Prostate gland (tissue), 2 donors: ENCODE measurements around the gene CBARP. TPM values are rescaled to one million over a fixed set of nuclear protein-coding genes. Genes with fewer than 3 reads are reported as not detected.
"Not testable (repeated sequence)": the region's sequence is repeated elsewhere in the genome, so short reads cannot be mapped to it uniquely, and the experiment has no call there.

Experiments used
- DNase-seq: peaks from one replicate; pipeline ENCODE4 v3.0.0-alpha.2; 2019; ENCODE audit warnings: low spot score
- H3K27ac ChIP-seq, 2 donors: fragments of 200-600 bp; sonication (generic); 2 replicates each; pipeline ENCODE4 v1.5.1; 2017 to 2019
- H3K27me3 ChIP-seq: fragments of 200-600 bp; sonication (generic); replicated peaks from 2 replicates; pipeline ENCODE4 v1.5.1; 2019; ENCODE audit not compliant: insufficient read depth
- H3K36me3 ChIP-seq, 2 donors: fragments of 200-600 bp; sonication (generic); 1 replicate in 1 of 2; 2 replicates in 1 of 2; pipeline versions ENCODE4 v1.5.1 to v1.8.1; 2017 to 2019
- H3K4me1 ChIP-seq: fragments of 200-600 bp; sonication (generic); replicated peaks from 2 replicates; pipeline ENCODE4 v1.5.1; 2019
- H3K4me3 ChIP-seq, 2 donors: fragments of 200-600 bp; sonication (generic); 2 replicates each; pipeline ENCODE4 v1.5.1; 2017 to 2019
- H3K9me3 ChIP-seq: fragments of 200-600 bp; sonication (generic); 2 replicates; pipeline ENCODE4 v1.5.1; 2017
- POLR2A ChIP-seq: fragments of 450-650 bp; IDR thresholded peaks from one replicate; pipeline ENCODE4 v1.6.1; 2016; ENCODE audit warnings: antibody characterized with exemption, mild to moderate bottlenecking
- POLR2AphosphoS5 ChIP-seq: sonication (generic); formaldehyde crosslinking; IDR thresholded peaks from one replicate; pipeline ENCODE4 v1.6.1; 2017; ENCODE audit warnings: antibody characterized with exemption
- WGBS: methylation state at CpG from one replicate; pipeline ENCODE4 v1.1.5; 2018; 5-methylcytosine and 5-hydroxymethylcytosine counted together
- intact Hi-C: fragments of 100-400 bp; cut with DNase I; formaldehyde crosslinking; loops from one replicate; pipeline ENCODE4 v1.14.2; 2022
- total RNA-seq, 2 donors: library from RNA; depleted of rRNA; stranded (reverse); fragments of >200 nt; gene quantifications; one replicate each; pipeline ENCODE4 v1.1.0, GENCODE V29; 2016
- TF ChIP-seq, protein P1 (sequence below), 4 experiments: fragments of 200-600 bp in 2 of 4; fragments of 450-650 bp in 2 of 4; sonication (generic) in 2 of 4; IDR thresholded peaks; 1 replicate in 3 of 4; 2 replicates in 1 of 4; pipeline ENCODE4 v1.5.1; 2016 to 2019; ENCODE audit warnings: antibody characterized with exemption in 4 of 4, mild to moderate bottlenecking in 2 of 4, moderate library complexity in 2 of 4

The CBARP gene
- total RNA-seq, 2 donors from 2014 or later: 0.68 to 4.4 TPM

DNA sequence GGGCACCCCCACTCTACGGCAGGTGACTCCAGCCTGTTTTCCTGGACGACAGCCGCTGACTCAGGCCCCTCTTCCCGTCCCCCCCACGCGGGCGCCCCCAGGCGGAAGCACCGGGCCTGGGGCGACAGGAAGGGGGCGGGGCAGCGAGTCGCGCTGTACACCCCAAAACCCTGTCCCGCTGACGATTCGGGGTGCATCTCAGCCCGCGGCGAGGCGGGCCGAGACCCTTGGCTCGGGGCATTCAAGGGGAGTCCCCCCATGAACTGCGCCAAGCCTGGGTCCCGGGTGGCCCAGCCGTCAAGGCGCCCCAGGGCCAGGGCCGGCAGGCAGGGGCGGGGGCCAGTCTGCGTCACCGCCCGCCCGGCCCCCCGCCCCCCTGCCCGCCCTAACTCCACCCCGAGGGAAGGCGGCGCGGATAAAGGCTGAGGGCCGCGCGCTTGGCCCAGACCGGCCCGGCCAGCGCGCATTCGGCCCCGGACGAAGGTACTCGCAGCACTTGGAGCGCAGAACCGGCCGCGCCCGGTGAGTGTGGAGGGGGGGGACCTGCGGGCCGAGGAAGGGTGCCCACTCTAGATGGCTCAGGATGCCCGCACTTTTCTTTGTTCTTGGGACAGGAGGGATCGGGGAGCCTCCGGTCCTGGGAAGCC lies 10.5 kb upstream of the CBARP start, which contains the start of gene MIDN:
MIDN (plus strand) TSS at position 445 of the 647 bp plus-strand sequence. CDS start 1,714 bp downstream, outside the sequence.
- H3K27ac ChIP-seq: peak within 1 kb of the TSS; percentile 100
- intact Hi-C loops: loop anchor here (10.0 kb wide), 1 partner anchor 213 kb away; no protein-coding TSS in a partner anchor
- H3K27me3 ChIP-seq: no peaks in the 10 kb centered on the region
- peak within 1 kb of the TSS; percentile 87 to 95 for H3K4me3 ChIP-seq
- peaks cover 40% of the 10 kb centered on the region for H3K4me1 ChIP-seq
- TF ChIP-seq POLR2AphosphoS5 (peak; percentile 60), POLR2A (peak; percentile 88)
- TF ChIP-seq, protein P1, sequence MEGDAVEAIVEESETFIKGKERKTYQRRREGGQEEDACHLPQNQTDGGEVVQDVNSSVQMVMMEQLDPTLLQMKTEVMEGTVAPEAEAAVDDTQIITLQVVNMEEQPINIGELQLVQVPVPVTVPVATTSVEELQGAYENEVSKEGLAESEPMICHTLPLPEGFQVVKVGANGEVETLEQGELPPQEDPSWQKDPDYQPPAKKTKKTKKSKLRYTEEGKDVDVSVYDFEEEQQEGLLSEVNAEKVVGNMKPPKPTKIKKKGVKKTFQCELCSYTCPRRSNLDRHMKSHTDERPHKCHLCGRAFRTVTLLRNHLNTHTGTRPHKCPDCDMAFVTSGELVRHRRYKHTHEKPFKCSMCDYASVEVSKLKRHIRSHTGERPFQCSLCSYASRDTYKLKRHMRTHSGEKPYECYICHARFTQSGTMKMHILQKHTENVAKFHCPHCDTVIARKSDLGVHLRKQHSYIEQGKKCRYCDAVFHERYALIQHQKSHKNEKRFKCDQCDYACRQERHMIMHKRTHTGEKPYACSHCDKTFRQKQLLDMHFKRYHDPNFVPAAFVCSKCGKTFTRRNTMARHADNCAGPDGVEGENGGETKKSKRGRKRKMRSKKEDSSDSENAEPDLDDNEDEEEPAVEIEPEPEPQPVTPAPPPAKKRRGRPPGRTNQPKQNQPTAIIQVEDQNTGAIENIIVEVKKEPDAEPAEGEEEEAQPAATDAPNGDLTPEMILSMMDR (IDR thresholded peaks at IDR 0.05): peak in 1 of 4 experiments; percentile 40
- peak; percentile 79 for DNase-seq
- H3K36me3 ChIP-seq: no peaks in the 10 kb centered on the region
- H3K9me3 ChIP-seq: no peaks in the 10 kb centered on the region
- WGBS: 4% methylated on average over 16 of the region's 60 CpGs

DNA sequence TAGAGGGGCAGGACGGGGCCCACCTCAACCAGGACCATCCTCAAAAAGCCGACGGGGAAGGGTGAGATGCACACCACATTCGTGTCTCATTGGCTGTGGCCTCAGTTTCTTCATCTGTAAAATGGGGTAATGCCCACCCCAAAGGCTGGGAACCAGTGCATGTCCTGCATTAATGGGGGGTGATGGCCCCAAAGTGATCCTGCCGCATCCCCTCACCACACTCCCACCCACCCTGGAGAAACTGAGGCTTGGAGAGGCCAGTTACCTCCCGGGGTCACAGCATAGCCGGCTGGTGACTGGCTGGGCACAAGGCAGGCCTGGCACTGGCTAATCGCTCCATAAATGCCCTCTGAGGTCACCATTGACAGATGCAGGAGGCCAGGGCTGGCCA lies 9.9 kb upstream of the CBARP start:
- H3K4me1 ChIP-seq: peaks cover 44% of the 10 kb centered on the region

DNA sequence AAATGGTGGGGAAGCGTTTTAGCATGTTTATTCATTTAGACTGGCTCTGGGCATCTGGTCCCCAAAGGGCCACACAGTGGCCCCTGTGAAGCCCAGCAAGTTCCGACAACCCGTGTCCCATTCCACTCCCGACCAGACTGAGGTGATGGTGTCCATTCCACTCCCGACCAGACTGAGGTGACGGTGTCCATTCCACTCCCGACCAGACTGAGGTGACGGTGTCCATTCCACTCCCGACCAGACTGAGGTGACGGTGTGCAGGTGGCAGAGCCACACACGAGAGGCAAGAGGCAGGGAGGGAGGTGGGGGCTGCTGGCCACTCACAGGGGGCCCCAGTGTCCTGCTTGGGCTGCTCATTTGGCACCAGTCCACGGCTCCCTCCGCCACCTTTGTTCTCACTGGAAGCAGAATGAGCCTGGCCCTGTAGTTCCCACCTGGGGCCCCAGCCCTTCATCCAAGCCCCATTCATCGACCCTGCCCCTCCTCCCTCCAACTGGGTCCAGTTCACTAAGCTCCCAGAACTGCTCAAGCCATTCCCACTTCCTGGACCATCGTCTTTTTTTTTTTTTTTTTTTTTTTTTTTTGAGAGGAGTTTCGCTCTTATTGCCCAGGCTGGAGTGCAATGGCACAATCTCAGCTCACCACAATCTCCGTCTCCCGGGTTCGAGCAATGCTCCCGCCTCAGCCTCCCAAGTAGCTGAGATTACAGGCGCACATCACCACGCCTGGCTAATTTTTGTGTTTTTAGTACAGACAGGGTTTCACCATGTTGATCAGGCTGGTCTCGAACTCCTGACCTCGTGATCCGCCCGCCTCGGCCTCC lies 8.7 kb upstream of the CBARP start:
- peaks cover 39% of the 10 kb centered on the region for H3K4me1 ChIP-seq
- DNase-seq: peak; percentile 12
- peak overlapping the region; percentile 91 to 100 for H3K27ac ChIP-seq
- H3K9me3 ChIP-seq, H3K27me3 ChIP-seq, H3K36me3 ChIP-seq, H3K4me3 ChIP-seq: not testable (repeated sequence)
- intact Hi-C loops: loop anchor here (10.0 kb wide), 1 partner anchor 212 kb away; no protein-coding TSS in a partner anchor
- WGBS: 69% methylated on average over 27 of the region's 27 CpGs

More for the DNA sequence above, 9.9 kb upstream of the CBARP start:
- WGBS: 79% methylated on average over 8 of the region's 8 CpGs
- peak overlapping the region; percentile 87 to 95 for H3K4me3 ChIP-seq
- H3K9me3 ChIP-seq: no peaks in the 10 kb centered on the region
- H3K36me3 ChIP-seq: no peaks in the 10 kb centered on the region
- intact Hi-C loops: loop anchor here (10.0 kb wide), 1 partner anchor 213 kb away; no protein-coding TSS in a partner anchor
- H3K27me3 ChIP-seq: no peaks in the 10 kb centered on the region
- no peak for TF ChIP-seq POLR2A
- peak; percentile 3 for TF ChIP-seq POLR2AphosphoS5
- DNase-seq: peak; percentile 40
- peak overlapping the region; percentile 100 for H3K27ac ChIP-seq

DNA sequence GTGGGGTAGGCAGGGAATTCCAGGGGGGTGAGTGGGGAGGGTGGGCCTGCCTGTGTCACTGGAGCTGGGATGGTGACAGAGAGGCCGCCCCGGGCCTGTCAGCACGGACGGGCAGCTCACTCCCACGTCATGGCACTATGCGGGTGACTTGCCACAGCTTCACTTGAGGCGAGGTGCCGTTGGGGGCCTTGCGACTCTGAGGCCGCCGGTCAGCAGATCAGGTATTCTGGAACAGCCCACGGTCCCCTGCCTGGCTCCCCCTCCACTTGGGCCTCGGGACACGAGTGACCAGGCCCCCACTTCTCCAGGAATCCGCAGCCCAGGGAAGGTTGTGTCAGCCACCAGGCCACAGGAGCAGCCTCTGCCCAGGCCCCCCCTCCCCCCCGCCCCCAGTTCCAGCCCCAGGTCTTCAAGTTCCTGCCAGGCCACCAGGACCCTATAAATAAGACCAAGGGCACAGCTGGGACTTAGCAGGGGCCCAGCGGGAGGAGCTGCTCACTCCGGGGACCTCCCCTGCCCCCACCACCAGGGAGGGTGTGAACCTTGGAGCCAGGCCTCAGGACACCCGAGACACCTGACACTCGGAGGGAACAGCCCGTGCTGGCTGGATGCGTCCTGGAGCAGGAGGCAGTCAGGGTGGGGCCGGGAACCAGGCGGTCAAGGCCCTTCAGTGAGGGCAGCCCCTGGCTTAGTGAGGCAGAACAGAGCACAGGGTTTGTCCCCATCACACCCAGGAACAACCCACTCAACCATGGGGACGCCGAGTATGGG lies 7.9 kb upstream of the CBARP start:
- H3K4me1 ChIP-seq: peaks cover 42% of the 10 kb centered on the region
- H3K27me3 ChIP-seq: no peaks in the 10 kb centered on the region
- H3K27ac ChIP-seq: peak overlapping the region; percentile 91 to 100
- intact Hi-C loops: loop anchor here (10.0 kb wide), 1 partner anchor 211 kb away; no protein-coding TSS in a partner anchor
- no peaks in the 10 kb centered on the region for H3K36me3 ChIP-seq
- WGBS: 45% methylated on average over 24 of the region's 26 CpGs
- H3K9me3 ChIP-seq: no peaks in the 10 kb centered on the region
- H3K4me3 ChIP-seq: no peak overlapping the region
- peak; percentile 82 for DNase-seq
- TF ChIP-seq, protein P1 (IDR thresholded peaks at IDR 0.05): peak in 1 of 4 experiments; percentile 25
- TF ChIP-seq POLR2AphosphoS5 (peak; percentile 91), POLR2A (peak; percentile 10)

DNA sequence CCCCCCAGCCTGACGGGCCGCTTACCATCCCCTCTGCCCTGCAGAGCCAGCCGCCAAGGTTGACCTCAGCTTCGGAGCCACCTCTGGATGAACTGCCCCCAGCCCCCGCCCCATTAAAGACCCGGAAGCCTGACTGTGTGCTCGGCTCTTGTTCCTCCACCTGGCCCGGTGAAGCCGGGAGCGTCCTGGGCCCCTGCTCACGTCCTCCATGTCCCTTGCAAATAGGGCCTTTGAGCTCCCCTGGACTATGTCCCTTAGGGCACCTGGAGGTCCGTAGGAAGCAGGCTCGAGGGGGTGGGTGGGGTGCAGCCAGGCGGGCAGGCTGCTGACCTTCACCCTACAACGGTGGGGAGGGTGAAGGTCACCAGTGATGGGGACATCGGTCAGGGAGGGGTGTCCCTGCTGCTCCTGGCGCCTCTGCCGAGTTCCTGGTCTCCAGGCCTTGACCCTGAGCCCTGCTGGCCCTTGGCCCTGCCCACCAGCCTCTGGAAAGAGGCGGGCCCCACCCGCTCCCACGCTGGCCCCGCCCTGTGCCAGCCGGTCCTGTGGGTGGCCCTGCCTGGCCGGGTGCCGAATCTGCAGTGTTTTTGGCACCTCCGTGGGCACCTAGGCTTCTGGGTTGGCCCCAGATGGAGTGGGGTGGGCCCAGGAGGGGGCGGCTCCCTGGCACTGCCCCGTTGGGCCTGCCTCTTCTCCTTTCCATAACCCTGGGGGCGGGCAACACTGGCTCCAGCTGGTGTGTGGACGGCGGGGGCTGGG lies 7.1 kb upstream of the CBARP start:
- Histone ChIP-seq H3K4me3 (peak overlapping the region in 1 of 2 donors; percentile 4), H3K4me1 (peaks cover 42% of the 10 kb centered on the region), H3K36me3 (no peaks in the 10 kb centered on the region), H3K27ac (peak overlapping the region; percentile 91 to 100), H3K27me3 (no peaks in the 10 kb centered on the region), H3K9me3 (no peaks in the 10 kb centered on the region)
- intact Hi-C loops: loop anchor here (1.0 to 10.0 kb wide), 2 partner anchors 21 to 210 kb away; no protein-coding TSS in a partner anchor
- DNase-seq: peak; percentile 56
- WGBS: 11% methylated on average over 21 of the region's 31 CpGs
- TF ChIP-seq POLR2AphosphoS5 (peak; percentile 12), POLR2A (peak; percentile 24)
- TF ChIP-seq, protein P1 (IDR thresholded peaks at IDR 0.05): no peak
